ENCODE results near the gene OXCT2. TPM values are rescaled to one million over a fixed set of nuclear protein-coding genes. Genes with fewer than 3 reads are reported as not detected.

The OXCT2 gene
- total RNA-seq, 1 donor from 2014 or later: 0.43 TPM

DNA sequence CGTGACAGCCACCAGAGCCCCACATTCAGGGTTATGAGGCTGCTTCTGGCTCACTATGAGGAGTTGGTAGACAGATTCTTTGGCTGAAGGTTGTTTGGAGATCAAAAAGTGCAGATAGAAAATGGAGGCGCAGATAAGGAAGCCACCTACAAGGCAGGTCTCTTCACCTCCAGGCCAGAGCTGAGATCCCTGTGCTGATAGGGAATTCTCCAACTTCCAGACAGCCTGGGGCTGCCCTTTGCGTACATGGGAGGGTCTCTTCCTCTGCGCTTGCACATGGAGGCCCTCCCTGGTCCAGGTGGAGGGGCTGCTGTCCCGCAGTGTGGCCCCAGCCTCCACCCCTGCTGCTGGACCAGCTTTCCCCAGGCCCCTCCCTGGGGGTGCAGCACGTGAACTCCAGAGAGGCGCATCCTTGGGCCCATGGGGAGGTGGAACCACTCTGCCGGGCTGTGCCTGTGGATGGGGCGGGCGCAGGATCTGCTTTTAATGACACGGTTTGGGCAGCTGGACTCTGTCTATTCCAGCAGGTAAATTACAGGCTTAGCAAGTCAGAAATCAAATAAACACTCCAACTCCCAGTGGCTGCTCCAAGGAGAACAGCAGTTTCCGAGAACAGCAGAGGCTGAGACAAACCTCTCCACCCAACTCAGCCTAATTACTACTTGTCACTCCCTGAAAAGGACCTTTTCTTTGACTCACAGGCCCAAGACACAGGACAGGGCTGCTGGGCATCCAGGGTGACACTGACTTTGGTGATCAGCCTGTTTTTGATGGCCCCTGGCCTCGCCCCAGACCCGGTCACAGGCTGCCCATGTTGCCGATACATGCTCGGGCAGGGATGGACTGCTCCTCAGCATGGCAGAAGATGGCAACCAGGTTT lies 12.4 kb downstream of the OXCT2 start:
- no peak overlapping the region for H3K4me3 ChIP-seq
- no peaks in the 10 kb centered on the region for H3K4me1 ChIP-seq
- DNase-seq (no peak), ATAC-seq (no peak)
- no peak overlapping the region for H3K27ac ChIP-seq
- no peak for TF ChIP-seq CTCF (IDR thresholded peaks at IDR 0.05)
- peaks cover 59% of the 10 kb centered on the region for H3K36me3 ChIP-seq
- H3K27me3 ChIP-seq: no peaks in the 10 kb centered on the region
- intact Hi-C loops (cut with DNase I): no loop called here
- H3K9me3 ChIP-seq: no peaks in the 10 kb centered on the region

DNA sequence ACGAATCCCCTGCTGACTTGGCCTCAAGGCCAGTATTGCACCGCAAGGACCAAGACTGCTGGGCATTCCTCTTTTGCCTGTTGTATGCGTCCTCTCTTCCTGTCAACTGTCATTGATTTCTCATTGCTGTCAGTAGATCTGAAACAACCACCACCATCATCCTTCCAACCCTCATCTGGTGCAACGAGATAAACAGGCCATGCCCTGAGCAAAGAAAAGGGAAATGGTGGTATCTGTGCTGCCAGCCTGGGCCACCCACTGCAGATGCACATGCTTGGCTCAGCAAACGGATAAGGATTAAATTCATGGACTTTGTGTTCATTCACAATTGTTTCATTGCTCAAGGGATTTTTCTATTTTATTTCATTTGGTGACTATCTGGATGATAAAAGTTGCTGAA lies 13.6 kb downstream of the OXCT2 start:
- H3K4me1 ChIP-seq: no peaks in the 10 kb centered on the region
- ATAC-seq (no peak), DNase-seq (no peak)
- H3K9me3 ChIP-seq: no peaks in the 10 kb centered on the region
- no peak for TF ChIP-seq CTCF (IDR thresholded peaks at IDR 0.05)
- no peaks in the 10 kb centered on the region for H3K27me3 ChIP-seq
- H3K4me3 ChIP-seq: no peak overlapping the region
- intact Hi-C loops (cut with DNase I): no loop called here
- no peak overlapping the region for H3K27ac ChIP-seq
- H3K36me3 ChIP-seq: peaks cover 72% of the 10 kb centered on the region

DNA sequence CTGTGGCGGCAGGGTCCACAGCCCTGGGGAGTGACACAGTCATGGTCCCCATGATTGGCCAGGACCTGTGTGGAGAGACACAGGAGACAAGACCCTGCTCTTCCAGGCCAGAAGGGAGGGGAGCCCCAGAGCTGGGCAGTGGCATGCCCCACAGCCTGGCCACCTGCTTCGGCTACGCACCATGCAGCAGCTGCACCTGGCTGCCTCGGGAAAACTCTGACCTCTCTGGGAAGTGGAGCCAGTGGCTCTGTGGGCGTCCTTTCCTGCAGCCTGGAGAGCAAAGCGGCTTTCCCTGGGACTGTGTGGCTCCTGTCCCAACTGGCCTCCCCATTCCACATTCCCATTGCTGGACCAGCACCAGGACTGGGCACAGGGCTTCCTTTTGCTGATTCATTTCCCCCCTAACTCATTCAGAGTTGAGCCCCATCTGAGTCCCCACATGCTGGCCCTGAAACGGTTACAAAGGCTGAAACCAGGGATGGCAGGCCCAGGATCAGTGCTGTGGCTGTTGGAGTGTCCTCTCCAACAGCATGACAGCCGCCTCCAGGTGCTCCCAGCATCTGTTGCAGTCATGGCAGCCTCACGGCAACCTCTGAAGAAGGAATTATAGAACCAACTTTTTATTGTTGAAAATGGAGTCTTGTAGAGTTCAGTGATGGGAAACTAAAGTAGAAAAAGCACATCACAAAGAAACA lies 15.0 kb downstream of the OXCT2 start:
- ATAC-seq: no peak
- intact Hi-C loops (cut with DNase I): no loop called here
- Histone ChIP-seq H3K4me1 (no peaks in the 10 kb centered on the region), H3K27me3 (no peaks in the 10 kb centered on the region), H3K27ac (no peak overlapping the region), H3K36me3 (peaks cover 86% of the 10 kb centered on the region), H3K4me3 (no peak overlapping the region), H3K9me3 (no peaks in the 10 kb centered on the region)
- DNase-seq: no peak
- no peak for TF ChIP-seq CTCF (IDR thresholded peaks at IDR 0.05)

DNA sequence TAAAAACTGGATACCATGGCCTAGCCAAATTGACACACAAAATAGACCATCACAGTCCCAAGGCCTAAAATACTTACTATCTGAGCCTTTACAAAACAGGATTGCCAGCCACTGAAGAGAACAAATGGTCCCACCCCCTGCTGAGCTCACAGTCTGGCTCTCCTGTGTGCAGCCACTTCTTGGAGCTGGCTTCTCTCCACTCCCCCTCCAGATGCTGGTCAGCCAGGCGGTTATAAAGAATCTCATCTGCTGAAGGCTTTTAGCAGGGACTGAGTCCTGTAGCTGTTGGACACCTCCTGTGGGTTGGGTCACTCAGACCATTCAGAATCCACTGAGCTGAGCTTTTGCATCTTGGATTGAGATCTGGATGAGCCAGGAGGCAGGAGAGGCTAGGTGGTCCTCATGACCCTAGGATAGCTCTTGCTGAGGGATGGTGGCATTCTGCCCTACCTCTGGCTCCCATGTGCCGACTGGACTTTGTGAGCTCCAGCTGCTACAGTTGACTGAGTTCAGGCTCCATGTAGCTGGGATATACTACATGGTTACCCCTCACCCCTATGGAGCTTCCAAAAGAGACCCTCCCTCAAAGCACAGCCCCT lies 16.1 kb downstream of the OXCT2 start:
- DNase-seq (no peak), ATAC-seq (no peak)
- no peak overlapping the region for H3K27ac ChIP-seq
- no peaks in the 10 kb centered on the region for H3K9me3 ChIP-seq
- no peaks in the 10 kb centered on the region for H3K27me3 ChIP-seq
- intact Hi-C loops (cut with DNase I): no loop called here
- peaks cover 97% of the 10 kb centered on the region for H3K36me3 ChIP-seq
- no peaks in the 10 kb centered on the region for H3K4me1 ChIP-seq
- TF ChIP-seq CTCF (IDR thresholded peaks at IDR 0.05): no peak
- no peak overlapping the region for H3K4me3 ChIP-seq

DNA sequence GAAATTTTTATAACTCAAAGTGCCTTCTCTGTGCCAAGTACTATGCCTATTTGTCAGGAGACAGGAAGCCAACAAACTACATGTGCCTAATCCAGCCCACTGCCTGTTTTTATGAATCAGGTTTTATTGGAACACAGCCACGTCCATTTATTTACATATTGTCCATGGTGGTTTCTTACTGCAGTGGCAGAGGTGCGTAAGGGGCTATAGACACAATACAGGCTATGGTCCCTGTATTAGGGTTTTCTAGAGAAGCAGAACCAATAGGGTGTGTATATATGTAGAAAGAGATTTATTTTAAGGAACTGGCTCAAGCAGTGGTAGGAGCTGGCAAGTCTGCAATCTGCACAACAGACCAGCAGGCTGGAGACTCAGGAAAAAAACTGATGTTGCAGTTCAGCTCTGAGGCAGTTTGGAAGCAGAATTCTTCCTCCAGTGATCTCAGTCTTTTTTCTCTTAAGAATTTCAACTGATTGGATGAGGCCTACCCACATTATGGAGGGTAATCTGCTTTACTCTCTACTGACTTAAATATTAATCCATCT lies 17.1 kb downstream of the OXCT2 start:
- Histone ChIP-seq H3K27ac (no peak overlapping the region), H3K4me1 (no peaks in the 10 kb centered on the region), H3K9me3 (no peaks in the 10 kb centered on the region), H3K27me3 (no peaks in the 10 kb centered on the region), H3K4me3 (no peak overlapping the region), H3K36me3 (peaks cover 99% of the 10 kb centered on the region)
- intact Hi-C loops (cut with DNase I): no loop called here
- TF ChIP-seq CTCF (IDR thresholded peaks at IDR 0.05): no peak
- ATAC-seq: no peak
- DNase-seq: no peak

All from upper lobe of right lung (tissue), 1 donor.